ENCODE data around the gene ZSCAN10. TPM values are rescaled to one million over a fixed set of nuclear protein-coding genes. Genes with fewer than 3 reads are reported as not detected.

ZSCAN10 gene
- total and polyA plus RNA-seq, 10 donors, result 0.02 to 0.85 (median 0.06) TPM; not detected in 7

DNA sequence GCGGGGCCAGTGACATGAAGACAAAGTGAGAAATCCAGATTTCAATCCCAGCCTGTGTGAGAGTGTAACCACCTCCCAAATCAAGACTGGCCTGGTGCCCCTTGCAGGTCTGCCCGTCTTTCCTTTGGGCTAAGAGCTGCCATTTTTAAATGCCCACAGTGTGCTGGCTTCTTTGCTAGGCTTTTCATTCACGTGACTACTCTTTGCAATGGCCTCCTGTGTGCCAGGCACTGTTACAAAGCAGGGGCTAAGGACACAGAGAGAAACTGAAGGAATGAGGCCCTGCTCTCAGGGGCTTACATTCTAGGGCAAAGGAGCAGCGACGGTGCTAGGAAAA lies 269 bp upstream of the ZSCAN10 start:
- WGBS, 5 donors, result 74 to 87% (median 81%) methylated on average over 5 of the region's 5 CpGs
- Histone ChIP-seq H3K36me3 (no peaks in the 10 kb centered on the region), H3K4me1 (peaks cover 29 to 77% (median 52%) of the 10 kb centered on the region in 6 donors), H3K27me3 (replicated peaks in 1 of 7) (no peaks in the 10 kb centered on the region), H3K9me3 (no peaks in the 10 kb centered on the region), H3K4me3 (no peak overlapping the region), H3K27ac (peak overlapping the region in 6 of 8 donors; percentile 48 to 78 (median 72))
- intact Hi-C loops (cut with DNase I; ENCODE audit: low total_unique reads), result no loop called here
- no peak for DNase-seq
- TF ChIP-seq, protein P1, sequence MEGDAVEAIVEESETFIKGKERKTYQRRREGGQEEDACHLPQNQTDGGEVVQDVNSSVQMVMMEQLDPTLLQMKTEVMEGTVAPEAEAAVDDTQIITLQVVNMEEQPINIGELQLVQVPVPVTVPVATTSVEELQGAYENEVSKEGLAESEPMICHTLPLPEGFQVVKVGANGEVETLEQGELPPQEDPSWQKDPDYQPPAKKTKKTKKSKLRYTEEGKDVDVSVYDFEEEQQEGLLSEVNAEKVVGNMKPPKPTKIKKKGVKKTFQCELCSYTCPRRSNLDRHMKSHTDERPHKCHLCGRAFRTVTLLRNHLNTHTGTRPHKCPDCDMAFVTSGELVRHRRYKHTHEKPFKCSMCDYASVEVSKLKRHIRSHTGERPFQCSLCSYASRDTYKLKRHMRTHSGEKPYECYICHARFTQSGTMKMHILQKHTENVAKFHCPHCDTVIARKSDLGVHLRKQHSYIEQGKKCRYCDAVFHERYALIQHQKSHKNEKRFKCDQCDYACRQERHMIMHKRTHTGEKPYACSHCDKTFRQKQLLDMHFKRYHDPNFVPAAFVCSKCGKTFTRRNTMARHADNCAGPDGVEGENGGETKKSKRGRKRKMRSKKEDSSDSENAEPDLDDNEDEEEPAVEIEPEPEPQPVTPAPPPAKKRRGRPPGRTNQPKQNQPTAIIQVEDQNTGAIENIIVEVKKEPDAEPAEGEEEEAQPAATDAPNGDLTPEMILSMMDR (IDR thresholded peaks at IDR 0.05 in 8 of 11, conservative IDR thresholded peaks at IDR 0.05 in 3 of 11), result no peak
- no peak for TF ChIP-seq POLR2A (IDR thresholded peaks at IDR 0.05)
- no peak for TF ChIP-seq POLR2AphosphoS5 (IDR thresholded peaks at IDR 0.05)

DNA sequence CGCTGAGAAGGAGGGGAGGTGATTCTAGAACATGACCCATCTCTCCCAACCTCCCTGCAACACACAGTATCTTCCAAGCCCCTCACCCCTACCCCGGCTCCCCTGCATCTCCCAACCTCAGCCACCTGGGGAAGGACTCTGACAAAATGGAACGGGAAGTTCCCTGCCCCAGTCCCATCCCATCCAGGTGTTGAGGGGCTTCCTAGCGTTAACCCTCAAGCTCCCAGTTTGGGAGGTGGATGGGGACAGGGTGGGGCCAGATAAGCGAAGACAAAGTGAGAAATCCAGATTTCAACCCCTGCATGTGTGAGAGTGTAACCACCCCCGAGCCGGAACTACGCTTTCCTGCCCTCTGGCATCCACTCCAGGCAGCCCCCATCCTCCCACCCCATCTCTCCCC lies 1.8 kb downstream of the ZSCAN10 start:
- H3K4me3 ChIP-seq, result no peak overlapping the region
- peaks cover 26 to 66% (median 49%) of the 10 kb centered on the region in 6 donors for H3K4me1 ChIP-seq
- no peaks in the 10 kb centered on the region for H3K36me3 ChIP-seq
- 60 to 73% (median 73%) methylated on average over 8 of the region's 8 CpGs for WGBS, 5 donors
- no peak for TF ChIP-seq POLR2AphosphoS5 (IDR thresholded peaks at IDR 0.05)
- no peak for TF ChIP-seq POLR2A (IDR thresholded peaks at IDR 0.05)
- TF ChIP-seq, protein P1 (IDR thresholded peaks at IDR 0.05 in 8 of 11, conservative IDR thresholded peaks at IDR 0.05 in 3 of 11), result no peak
- DNase-seq, result peak; percentile 43
- no peak overlapping the region for H3K27ac ChIP-seq
- intact Hi-C loops (cut with DNase I; ENCODE audit: low total_unique reads), result no loop called here
- peaks cover 0 to 4% (median 0%) of the 10 kb centered on the region in 7 donors for H3K27me3 ChIP-seq (replicated peaks in 1 of 7)
- no peaks in the 10 kb centered on the region for H3K9me3 ChIP-seq

DNA sequence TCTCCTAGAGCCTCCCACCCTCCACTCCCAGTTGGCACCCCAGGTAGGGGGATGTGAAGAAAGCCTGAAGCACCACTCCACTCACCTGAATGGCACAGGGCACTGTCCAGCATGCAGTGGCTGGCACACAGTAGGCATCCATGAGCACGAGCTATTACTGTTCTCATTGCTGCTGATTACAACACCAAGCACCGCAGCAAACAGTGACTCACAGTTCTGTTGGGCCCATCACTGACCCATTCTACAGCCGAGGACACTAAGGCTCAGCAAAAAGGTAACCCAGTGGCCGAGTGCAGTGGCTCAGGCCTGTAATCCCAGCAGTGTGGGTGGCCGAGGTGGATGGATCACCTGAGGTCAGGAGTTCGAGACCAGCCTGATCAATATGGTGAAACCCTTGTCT lies 2.7 kb downstream of the ZSCAN10 start:
- Histone ChIP-seq H3K4me1 (peaks cover 24 to 62% (median 44%) of the 10 kb centered on the region in 6 donors), H3K36me3 (no peaks in the 10 kb centered on the region), H3K4me3 (no peak overlapping the region), H3K27ac (peak overlapping the region in 6 of 8 donors; percentile 25 to 67 (median 54)), H3K9me3 (no peaks in the 10 kb centered on the region), H3K27me3 (replicated peaks in 1 of 7) (peaks cover 0 to 6% (median 0%) of the 10 kb centered on the region in 7 donors)
- intact Hi-C loops (cut with DNase I; ENCODE audit: low total_unique reads), result no loop called here
- peak; percentile 61 for DNase-seq
- 73 to 94% (median 82%) methylated on average over 6 of the region's 6 CpGs for WGBS, 5 donors
- TF ChIP-seq, protein P1 (IDR thresholded peaks at IDR 0.05 in 8 of 11, conservative IDR thresholded peaks at IDR 0.05 in 3 of 11), result no peak
- TF ChIP-seq POLR2AphosphoS5 (IDR thresholded peaks at IDR 0.05) (no peak), POLR2A (IDR thresholded peaks at IDR 0.05) (no peak)

DNA sequence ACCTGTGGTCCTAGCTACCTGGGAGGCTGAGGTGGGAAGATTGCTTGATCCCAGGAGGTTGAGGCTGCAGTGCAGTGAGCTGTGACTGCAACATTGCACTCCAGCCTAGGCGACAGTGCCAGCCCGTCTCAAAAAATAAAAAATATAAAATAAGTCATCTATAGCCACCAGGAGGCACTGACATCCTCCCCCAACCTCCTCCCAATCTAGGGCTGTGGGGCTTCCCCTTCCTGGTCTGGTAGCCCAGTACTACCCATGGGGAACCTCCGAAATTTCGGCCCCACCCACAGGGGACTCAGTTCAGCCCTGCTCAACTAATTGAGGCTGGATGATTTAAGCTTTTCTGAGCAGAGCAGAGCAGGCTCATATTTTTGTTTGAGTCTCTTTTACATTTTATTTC lies 3.2 kb downstream of the ZSCAN10 start:
- peak overlapping the region in 6 of 8 donors; percentile 25 to 67 (median 54) for H3K27ac ChIP-seq
- H3K4me1 ChIP-seq, result peaks cover 19 to 62% (median 42%) of the 10 kb centered on the region in 6 donors
- DNase-seq, result peak; percentile 89
- intact Hi-C loops (cut with DNase I; ENCODE audit: low total_unique reads), result no loop called here
- H3K36me3 ChIP-seq, result no peaks in the 10 kb centered on the region
- no peaks in the 10 kb centered on the region for H3K9me3 ChIP-seq
- peaks cover 0 to 6% (median 0%) of the 10 kb centered on the region in 7 donors for H3K27me3 ChIP-seq (replicated peaks in 1 of 7)
- H3K4me3 ChIP-seq, result no peak overlapping the region
- no peak for TF ChIP-seq POLR2A (IDR thresholded peaks at IDR 0.05)
- TF ChIP-seq, protein P1 (IDR thresholded peaks at IDR 0.05 in 8 of 11, conservative IDR thresholded peaks at IDR 0.05 in 3 of 11), result peak in 8 of 11 experiments; percentile 21 to 55 (median 44)
- TF ChIP-seq POLR2AphosphoS5 (IDR thresholded peaks at IDR 0.05), result peak in 1 of 3 donors; percentile 15
- 2 to 18% (median 6%) methylated on average over 4 of the region's 4 CpGs for WGBS, 5 donors

All from spleen (tissue), 11 donors.